Astrocyte of the cerebellum (primary cell): Measurements from ENCODE around the gene DSCAM.

ENCODE experiments used
- DNase-seq: peaks from one replicate; pipeline ENCODE4 v3.0.0-alpha.2; 2011; ENCODE audit warnings: low read depth
- H3K4me3 ChIP-seq: 2 replicates; pipeline ENCODE4 v1.5.1; 2011; ENCODE audit warnings: mild to moderate bottlenecking, low read depth, low read length, moderate library complexity
- CTCF ChIP-seq: IDR thresholded peaks from 2 replicates; pipeline ENCODE4 v1.5.1; 2012; ENCODE audit warnings: low read length, low read depth, moderate library complexity, mild to moderate bottlenecking; ENCODE audit errors: missing control alignments
- in situ Hi-C: cut with HindIII; loops from 2 replicates; pipeline ENCODE4 v1.10.0; 2017; ENCODE audit warnings: low sequenced_read_pairs

Gene DSCAM

DNA sequence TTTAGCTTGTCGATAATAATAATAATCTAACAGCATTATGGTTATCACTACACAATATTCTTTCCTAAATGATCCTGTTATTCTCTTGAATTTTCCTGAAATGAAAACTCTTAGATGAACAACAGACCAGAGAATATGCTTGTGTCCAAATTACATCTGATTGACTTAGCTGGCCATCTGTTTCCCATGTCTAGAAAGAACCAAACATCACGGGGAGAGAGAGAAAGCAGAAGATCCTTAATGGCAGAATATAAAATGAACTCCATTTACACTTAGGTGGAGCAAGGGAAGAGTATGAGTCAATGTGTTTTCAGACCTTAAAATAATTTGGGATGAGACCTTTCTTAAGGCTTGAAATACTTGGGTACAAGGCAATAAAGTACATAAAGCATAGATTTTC is 162.2 kb downstream of the DSCAM start:
- in situ Hi-C loops: no loop called here
- DNase-seq: no peak
- TF ChIP-seq CTCF: no peak
- no peak overlapping the region for H3K4me3 ChIP-seq

DNA sequence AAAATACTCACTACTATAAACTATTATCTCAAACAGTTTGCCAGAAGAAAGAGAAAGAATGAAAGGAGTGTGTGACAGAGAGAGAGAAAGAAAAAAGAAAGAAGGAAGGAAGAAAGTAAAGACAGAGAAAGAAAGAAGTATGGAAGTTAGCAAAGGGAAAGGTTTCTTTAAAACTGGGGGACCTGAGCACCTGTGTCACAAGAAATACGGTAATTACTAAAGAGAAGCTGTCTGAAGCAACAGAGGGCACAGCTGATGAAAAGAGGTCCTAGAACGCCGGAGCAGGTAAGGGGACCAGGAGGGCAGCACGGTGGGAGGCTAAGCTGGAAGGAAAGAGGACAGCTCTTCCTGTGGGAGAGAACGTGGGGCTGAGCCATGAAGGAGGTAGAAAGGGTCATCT is 163.6 kb downstream of the DSCAM start:
- DNase-seq: no peak
- in situ Hi-C loops: no loop called here
- TF ChIP-seq CTCF: no peak
- no peak overlapping the region for H3K4me3 ChIP-seq

GRCh38 chr21:40681164-40681859 is 165.6 kb downstream of the DSCAM start:
- DNase-seq: no peak
- TF ChIP-seq CTCF: no peak
- in situ Hi-C loops: no loop called here
- H3K4me3 ChIP-seq: no peak overlapping the region

DNA sequence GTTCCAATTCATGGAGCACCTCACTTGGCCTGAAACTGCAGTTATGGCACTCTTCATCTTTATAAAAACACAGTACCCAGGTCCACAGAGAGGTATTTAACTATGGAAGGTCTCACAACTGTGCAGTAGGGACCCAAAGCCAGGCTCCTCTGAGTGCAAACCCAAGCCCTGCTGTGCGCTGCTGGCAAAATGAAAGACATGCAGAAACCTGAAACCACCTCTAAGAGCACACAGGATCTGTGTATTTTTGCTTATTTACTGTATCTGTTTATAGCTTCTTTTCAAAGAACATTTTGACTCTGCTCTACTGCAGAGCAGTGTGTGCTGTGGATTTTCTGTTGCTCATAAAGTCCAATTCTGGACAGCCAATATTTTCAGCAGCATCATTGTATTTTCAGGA is 166.6 kb downstream of the DSCAM start:
- in situ Hi-C loops: no loop called here
- no peak for TF ChIP-seq CTCF
- no peak overlapping the region for H3K4me3 ChIP-seq
- no peak for DNase-seq

DNA sequence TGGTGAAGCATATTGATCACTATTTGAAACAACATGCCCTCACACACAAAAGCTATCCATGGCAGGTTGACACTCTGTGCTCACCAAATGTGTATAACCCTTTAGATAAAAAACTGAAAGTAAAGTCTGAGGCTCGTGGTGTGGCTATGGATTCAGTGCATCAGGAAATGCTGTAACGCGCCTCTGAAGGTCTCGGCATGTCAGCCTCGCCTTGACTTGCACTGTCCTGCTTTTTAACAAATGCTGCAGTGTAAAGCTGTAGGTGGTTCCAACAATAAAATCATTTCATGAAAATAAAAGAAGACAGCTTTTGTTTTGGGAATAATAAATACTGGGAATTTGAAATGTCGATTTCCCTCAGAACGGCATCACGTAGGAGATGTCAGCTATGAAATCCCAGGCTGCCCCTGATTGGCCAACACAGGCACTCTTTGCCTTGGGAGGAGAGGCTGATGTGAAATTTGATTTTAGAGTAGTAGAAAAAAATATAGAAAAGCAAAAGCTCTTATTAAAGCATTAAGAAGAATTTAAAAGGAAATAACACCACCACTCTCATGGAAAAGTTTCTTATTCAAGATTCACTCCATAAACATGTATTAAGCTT is 168.2 kb downstream of the DSCAM start:
- in situ Hi-C loops: no loop called here
- H3K4me3 ChIP-seq: no peak overlapping the region
- TF ChIP-seq CTCF: no peak
- no peak for DNase-seq

GRCh38 chr21:40675017-40675416 is 171.9 kb downstream of the DSCAM start:
- DNase-seq: no peak
- in situ Hi-C loops: no loop called here
- H3K4me3 ChIP-seq: no peak overlapping the region
- TF ChIP-seq CTCF: no peak

GRCh38 chr21:40672602-40673001 is 174.4 kb downstream of the DSCAM start:
- no peak for DNase-seq
- in situ Hi-C loops: no loop called here
- TF ChIP-seq CTCF: no peak
- no peak overlapping the region for H3K4me3 ChIP-seq
